HG03521 (cell line): ENCODE data around the gene ALPK3.
"Not testable (repeated sequence)": the region's sequence is repeated elsewhere in the genome, so short reads cannot be mapped to it uniquely, and the experiment has no call there.

ENCODE experiments used
- ATAC-seq: cut with Tn5 transposase; IDR thresholded peaks from one replicate; pipeline ENCODE4 v1.9.1; 2021; ENCODE audit warnings: mild to moderate bottlenecking, moderate library complexity; ENCODE audit not compliant: unreplicated experiment

ALPK3 gene

DNA sequence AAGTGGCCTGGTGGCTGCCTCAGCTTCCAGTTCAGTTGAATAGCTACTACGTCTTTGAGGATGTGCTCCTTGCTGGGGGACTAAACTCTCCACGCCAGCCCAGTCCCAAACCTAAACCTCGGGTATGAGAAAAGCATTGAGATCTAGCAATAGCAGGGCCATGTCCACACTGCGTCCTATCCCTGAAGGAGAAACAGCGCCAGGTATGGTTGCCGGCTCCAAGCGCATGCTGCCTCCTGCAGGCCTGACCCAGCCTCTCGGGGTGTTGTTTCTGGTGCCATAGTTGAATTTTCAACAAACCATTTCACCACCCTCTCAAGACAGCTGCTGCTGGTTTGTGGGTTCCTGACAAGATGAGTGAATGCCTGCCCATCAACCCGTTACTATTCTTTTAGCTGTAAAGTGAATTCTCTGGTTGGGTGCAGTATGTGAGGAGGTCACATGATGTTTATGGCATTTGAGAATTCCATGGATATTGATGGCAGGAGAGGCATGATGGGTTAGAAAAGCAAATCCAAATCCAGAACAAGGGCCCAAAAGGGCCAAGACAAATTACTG, 54.4 kb downstream of the ALPK3 start:
- ATAC-seq, result no peak

DNA sequence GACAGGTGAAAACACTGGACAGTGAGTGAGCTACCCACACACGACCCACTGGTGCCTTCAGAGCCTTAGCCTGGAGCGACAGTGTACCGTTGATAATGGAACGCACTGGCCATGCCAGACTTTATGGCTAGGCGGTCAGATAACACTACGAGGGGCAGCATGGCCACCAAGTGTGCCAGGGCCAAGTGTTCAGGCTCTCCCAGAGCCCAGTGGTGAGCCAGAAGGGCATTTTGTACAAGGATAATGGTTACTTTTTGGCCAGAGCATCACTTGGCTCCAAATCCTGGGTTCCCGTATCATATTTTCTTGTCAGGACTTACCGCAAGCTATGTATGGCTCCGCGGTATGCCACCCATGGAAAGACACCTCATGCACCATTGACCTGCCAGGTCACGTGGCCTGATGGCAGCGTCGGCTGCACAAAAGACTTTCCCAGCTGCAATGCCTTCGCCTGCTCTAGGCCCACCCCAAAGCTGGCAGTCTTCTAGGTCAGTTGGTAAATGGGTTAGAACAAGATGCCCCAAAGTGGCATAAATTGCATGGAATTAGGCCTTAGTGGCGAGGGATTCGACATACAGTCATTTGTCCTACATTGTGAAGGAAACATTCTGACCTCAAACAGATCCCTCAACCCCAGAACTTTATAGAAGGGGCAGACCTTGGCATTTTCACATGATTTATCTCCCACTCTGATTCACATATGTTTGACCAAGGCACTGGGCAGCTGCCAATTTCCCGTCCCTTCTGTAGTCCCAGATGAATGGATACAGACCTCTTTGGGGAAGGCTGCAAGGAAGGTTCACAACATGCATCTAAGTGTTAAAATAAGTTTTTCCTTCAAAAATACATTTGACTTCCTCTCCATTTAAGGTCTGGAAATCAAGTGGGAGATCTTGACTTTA, 55.1 kb downstream of the ALPK3 start:
- no peak for ATAC-seq

GRCh38 chr15:84873997-84874396, 56.8 kb downstream of the ALPK3 start:
- ATAC-seq, result no peak

DNA sequence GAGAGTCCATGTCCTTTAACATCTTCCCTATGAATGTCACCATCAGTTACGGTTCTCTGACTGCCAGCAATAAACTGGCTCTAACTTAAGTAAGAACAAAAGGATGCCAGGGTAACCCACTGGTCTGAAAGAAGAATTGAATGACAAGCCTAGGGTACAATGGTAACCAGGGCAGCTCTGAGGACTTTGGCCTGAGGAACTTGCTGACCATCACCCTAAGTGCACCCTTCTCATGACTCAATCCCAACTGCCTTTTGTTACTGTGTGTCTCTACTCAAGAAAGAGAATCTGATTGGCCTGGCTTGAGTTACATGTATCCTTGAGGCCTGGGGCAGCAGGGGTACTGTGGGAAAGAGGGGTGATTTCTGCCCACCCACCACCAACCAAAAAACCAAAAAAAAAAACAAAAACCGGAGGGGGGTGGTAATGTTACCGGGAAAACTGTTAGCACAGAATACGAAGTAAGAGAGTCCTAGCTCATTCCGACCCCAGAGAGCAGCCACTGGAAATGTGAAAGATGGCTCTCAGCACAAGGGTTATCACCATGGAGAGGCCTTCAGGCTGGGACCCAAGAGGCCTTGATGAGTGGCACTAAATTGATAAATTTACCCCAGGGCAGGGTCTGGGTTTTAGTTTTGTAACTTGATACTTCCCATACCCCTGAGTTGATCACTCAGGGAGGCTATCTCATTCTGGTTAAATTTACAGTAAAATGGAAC, 58.0 kb downstream of the ALPK3 start:
- no peak for ATAC-seq

DNA sequence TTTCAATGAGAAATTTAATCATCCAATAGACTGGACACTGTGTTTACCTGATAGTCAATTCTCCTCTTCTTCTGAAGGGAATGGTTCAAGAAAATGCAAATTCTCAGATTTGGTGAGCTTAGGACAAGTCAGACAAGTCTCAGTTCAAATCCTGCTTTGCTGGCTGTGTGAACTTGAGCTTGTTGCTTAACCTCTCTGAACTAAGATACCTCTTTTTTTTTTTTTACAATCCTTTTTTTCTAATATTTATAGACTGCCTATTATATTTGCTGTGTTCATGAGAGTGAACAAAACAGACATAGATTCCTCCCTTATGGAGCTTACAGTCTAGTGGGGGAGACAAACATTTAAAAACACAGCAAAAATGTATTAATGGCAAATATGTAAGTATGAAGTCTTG, 59.1 kb downstream of the ALPK3 start:
- ATAC-seq, result no peak

GRCh38 chr15:84877701-84878100, 60.5 kb downstream of the ALPK3 start:
- not testable (repeated sequence) for ATAC-seq

- no peak for ATAC-seq
These were observed 61.3 kb downstream of the ALPK3 start for GRCh38 chr15:84878504-84878903.

DNA sequence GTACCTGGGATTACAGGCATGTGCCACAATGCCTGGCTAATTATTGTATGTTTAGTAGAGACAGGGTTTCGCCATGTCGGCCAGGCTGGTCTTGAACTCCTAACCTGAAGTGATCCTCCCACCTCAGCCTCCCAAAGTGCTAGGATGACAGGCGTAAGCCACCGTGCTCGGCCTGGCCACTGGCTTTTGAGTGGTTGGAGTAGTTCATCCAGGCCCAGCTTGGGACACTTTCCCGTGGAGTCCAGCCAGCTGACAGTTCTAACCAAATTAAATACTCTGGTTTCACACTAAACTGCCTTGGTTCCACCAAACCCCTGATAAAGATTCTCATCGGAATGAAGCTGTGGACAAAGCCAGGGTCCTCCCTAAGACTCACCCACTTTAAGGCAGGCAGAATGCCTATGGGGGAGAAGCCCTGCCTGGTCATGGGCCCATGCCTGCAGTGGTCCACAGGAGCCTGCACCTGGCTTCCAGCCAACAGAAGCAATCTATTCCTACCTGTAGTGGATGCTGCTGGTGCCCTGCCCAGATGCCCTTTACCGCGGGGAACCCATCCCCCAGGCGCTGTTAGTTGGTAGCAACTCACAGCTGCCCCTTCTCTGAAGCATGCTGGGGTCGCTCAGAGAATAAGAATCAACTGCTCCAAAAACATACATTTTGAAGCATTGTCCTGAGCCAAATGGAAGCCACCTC, 62.1 kb downstream of the ALPK3 start:
- no peak for ATAC-seq

GRCh38 chr15:84880007-84880406, 62.9 kb downstream of the ALPK3 start:
- no peak for ATAC-seq

- ATAC-seq, result no peak
These were observed 63.8 kb downstream of the ALPK3 start for GRCh38 chr15:84880822-84881519.

GRCh38 chr15:84881520-84881830, 64.3 kb downstream of the ALPK3 start:
- ATAC-seq, result no peak

DNA sequence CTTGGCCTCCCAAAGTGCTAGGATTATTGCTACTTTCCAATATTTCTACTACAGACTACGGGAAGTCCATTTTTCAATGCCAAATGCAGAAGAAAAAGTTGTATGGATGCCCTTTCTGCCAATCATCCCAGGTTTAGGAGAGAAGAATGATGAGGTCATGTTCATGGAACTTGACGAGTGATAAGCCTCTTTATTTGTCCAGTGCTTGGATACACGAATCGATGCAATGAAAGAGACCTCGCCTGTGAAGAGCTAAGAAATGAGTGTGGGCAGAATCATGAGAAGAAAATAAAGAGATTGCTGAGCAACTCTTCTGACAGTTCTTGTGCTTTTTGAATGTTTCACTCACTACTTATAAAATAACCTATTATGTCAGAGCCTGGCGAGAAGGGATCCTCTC, 66.3 kb downstream of the ALPK3 start:
- ATAC-seq, result no peak

DNA sequence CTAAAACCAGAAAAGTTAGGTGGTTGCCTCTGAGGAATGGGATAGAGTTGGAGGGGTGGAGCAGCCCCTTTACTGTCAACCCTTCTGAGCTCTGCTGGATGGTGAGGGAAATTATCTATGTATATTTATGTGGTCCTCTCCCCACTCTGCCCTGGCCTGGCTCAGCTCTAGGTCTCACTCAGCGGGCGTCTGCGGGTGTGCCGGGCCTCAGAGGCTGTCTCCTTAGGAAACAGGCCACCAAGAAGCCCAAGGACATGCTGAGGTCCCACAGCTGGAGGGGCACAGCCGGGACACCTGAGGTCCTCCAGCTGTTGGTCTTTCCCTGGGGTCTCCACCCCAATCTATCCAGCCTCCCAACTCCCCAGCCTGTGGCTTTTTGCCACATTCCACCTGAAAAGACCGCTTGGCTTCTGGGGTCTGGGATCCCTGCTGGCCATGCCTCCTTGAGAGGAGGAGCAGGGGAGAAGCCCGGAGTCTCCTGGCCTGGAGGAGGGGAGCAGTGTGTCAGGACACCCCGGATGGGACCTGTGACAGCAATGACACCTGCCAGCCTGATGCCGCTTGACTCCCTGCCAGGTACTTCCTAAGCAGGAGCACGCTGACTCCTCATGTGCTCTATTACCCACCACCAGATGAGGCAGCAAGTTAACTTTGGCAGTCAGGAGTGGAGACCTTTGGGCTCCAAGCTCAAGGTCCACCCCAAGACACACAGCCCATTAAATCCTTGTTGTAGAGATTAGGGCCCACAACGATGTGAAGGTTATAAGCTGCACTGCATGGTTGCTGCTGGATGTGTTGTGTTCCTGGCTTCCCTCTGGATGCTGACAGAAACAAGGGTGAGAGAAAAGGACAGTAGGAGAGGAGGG, 67.0 kb downstream of the ALPK3 start, which contains the start of gene SLC28A1:
Gene SLC28A1, plus strand, starts transcription at position 747 of the 866 bp plus-strand sequence. CDS start 3,099 bp downstream, outside the sequence.
- no peak for ATAC-seq

GRCh38 chr15:84885801-84886200, 68.6 kb downstream of the ALPK3 start:
- ATAC-seq, result no peak

- ATAC-seq, result no peak
These were observed 69.2 kb downstream of the ALPK3 start for GRCh38 chr15:84886211-84886983.

DNA sequence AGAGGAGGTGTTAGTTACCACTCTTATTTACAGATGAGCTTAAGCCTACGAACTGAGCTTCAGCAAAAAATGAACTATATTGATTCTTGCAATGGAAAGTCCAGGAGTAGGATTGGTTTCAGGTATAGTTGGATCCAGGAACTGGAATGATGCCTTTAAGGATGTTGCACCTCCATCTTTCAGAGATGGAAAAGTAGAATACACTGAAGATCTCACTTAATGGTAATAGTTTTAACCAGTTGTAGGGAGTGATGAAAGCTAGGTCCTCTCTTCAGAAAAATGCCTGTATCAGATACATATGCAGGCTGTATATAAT, 69.8 kb downstream of the ALPK3 start:
- ATAC-seq, result no peak

DNA sequence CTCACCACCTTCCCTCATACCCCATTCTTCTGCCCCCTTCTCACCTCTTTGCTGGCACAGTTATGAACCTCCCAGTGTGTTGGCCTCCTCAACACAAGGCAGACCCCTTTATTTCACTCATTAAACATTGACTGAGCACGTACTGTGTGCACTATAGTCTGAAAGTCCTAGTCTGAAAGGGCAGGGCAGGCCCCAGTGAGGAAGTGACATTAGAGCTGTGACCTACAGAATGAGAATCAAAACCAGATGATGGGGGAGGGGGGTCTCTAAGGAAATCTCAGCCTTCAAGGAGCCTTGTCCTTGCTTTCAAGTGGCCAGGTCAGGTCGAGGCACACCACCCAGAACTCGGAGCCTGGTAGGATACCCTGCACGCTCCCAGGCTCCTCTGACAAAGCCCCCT, 70.8 kb downstream of the ALPK3 start:
- no peak for ATAC-seq

DNA sequence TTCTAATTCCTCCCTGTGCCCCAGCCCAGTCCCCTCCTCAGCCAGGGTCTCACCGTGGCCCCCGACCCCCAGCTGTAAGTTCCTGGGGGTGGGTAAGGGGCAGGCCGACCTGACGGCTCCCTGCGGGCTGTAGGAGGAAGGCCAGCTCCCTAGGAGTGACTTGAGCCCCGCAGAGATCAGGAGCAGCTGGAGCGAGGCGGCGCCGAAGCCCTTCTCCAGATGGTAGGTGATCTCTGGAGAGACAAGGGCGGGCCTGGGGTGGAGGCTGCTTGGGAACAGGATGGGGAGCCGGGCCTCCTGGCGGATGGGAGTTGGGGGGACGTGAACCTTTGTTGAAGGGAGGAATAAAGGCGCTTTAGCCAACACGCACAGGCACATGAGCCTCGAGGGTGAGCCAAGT, 71.5 kb downstream of the ALPK3 start:
- no peak for ATAC-seq

DNA sequence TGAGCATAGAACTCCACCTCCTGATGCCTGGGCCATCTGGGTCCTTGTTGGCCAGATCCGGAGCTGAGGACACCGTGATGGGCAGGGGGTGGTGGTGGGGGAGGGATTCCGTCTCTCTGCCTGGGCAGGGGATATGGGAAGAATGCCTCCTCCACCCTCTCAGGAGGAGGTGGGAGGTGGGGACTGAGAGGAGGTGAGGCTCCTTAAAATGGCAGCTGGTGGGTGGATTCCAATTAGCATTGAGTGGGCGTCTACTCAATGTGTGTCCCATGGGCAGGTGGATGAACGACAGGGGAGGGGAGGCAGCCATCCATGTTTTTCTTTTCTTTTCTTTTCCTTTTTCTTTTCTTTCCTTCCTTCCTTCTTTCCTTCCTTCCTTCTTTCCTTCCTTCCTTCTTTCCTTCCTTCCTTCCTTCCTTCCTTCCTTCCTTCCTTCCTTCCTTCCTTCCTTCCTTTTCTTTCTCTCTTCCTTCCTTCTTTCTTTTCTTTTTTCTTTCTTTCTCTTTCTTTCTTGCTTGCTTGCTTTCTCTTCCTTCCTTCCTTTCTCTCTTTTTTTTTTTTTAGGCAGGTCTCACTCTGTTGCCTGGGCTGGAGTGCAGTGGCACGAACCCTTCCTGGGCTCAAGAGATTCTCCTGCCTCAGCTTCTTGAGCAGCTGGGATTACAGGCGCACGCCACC, 72.3 kb downstream of the ALPK3 start:
- no peak for ATAC-seq
